ENCODE measurements around the gene RNPC3. TPM values are rescaled to one million over a fixed set of nuclear protein-coding genes. Genes with fewer than 3 reads are reported as not detected.
"Not testable (repeated sequence)": the region's sequence is repeated elsewhere in the genome, so short reads cannot be mapped to it uniquely, and the experiment has no call there.

Gene RNPC3
- total RNA-seq, 1 experiment from 2014 or later = 5.6 TPM

DNA sequence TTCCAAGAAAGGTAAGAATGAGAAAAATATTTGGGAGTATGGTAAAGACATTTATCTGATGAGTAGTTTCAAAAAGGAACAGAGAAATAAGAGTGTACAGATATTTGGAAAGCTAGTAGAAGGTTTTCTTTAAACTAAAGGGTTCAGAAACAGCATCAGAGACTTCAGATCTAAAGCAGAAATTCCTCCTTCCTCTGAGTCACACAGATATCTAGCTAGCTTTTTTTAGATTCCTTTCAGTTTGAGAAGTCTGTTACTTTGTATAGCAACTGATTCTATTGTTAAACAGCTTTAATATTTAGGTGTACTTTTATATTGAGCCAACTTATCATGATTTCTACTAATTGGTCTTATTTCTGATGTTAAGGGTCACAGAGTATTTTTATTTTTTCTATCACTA is 50.6 kb downstream of the RNPC3 start:
- Histone ChIP-seq H3K4me3 (ENCODE audit: low read length) (no peak overlapping the region), H3F3A (ENCODE audit: low read length, unreplicated experiment) (no peaks in the 10 kb centered on the region), H3K9me3 (ENCODE audit: low read length) (no peaks in the 10 kb centered on the region), H3K9me2 (replicated peaks; ENCODE audit: low read length) (no peaks in the 10 kb centered on the region), H3K4me2 (ENCODE audit: low read length) (no peak overlapping the region), H3K9ac (ENCODE audit: low read length) (no peak overlapping the region), H2AFZ (ENCODE audit: low read length) (no peak overlapping the region), H3K27ac (ENCODE audit: low read length) (no peak overlapping the region), H4K20me1 (ENCODE audit: low read length) (no peaks in the 10 kb centered on the region), H3K4me1 (ENCODE audit: insufficient read depth, low read length) (no peaks in the 10 kb centered on the region), H3K27me3 (ENCODE audit: low read length) (peaks cover 35% of the 10 kb centered on the region), H3K36me3 (ENCODE audit: low read depth, low read length) (no peaks in the 10 kb centered on the region), H3K79me2 (ENCODE audit: low read length) (no peaks in the 10 kb centered on the region)
- ChIA-PET POLR2A (ENCODE audit: unreplicated experiment) (no interaction called here), CTCF (no interaction called here)
- intact Hi-C loops (cut with micrococcal nuclease) = no loop called here
- no TSS peak for BruUV-seq (replicated peaks)
- TF ChIP-seq, protein P1, sequence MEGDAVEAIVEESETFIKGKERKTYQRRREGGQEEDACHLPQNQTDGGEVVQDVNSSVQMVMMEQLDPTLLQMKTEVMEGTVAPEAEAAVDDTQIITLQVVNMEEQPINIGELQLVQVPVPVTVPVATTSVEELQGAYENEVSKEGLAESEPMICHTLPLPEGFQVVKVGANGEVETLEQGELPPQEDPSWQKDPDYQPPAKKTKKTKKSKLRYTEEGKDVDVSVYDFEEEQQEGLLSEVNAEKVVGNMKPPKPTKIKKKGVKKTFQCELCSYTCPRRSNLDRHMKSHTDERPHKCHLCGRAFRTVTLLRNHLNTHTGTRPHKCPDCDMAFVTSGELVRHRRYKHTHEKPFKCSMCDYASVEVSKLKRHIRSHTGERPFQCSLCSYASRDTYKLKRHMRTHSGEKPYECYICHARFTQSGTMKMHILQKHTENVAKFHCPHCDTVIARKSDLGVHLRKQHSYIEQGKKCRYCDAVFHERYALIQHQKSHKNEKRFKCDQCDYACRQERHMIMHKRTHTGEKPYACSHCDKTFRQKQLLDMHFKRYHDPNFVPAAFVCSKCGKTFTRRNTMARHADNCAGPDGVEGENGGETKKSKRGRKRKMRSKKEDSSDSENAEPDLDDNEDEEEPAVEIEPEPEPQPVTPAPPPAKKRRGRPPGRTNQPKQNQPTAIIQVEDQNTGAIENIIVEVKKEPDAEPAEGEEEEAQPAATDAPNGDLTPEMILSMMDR (conservative IDR thresholded peaks at IDR 0.05; ENCODE audit: low read depth, low read length) = no peak
- TF ChIP-seq EZH2phosphoT487 (IDR thresholded peaks at IDR 0.05; ENCODE audit: borderline replicate concordance, low read length) = no peak
- TF ChIP-seq EZH2 (IDR thresholded peaks at IDR 0.05; ENCODE audit: low read length, unreplicated experiment) = no peak
- DNase-seq = no peak
- ATAC-seq = no peak

DNA sequence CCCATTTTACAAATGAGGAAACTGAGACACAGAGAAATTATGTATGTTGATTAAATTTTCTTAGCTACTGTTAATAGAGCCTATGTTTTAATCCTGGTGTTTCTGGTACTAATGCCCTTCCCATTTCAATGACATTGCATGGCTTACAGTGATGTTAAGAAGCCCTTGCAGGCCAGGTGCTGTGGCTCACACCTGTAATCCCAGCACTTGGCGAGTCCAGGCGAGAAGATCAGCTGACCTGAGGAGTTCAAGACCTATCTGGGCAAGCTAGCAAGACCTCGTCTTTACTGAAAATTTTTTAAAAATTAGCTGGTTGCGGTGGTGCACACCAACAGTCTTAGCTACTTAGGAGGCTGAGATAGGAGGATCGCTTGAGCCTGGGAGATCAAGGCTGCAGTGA is 51.3 kb downstream of the RNPC3 start:
- POLR2A ChIA-PET (ENCODE audit: unreplicated experiment); H3K4me1 ChIP-seq (ENCODE audit: insufficient read depth, low read length); H3K9ac ChIP-seq (ENCODE audit: low read length); H3F3A ChIP-seq (ENCODE audit: low read length, unreplicated experiment); H3K36me3 ChIP-seq (ENCODE audit: low read depth, low read length); H3K9me2 ChIP-seq (replicated peaks; ENCODE audit: low read length); DNase-seq; CTCF ChIA-PET; BruUV-seq (replicated peaks); H3K27ac ChIP-seq (ENCODE audit: low read length); H3K4me3 ChIP-seq (ENCODE audit: low read length); H4K20me1 ChIP-seq (ENCODE audit: low read length); intact Hi-C loops (cut with micrococcal nuclease); H3K9me3 ChIP-seq (ENCODE audit: low read length); H2AFZ ChIP-seq (ENCODE audit: low read length); ATAC-seq; H3K79me2 ChIP-seq (ENCODE audit: low read length); H3K4me2 ChIP-seq (ENCODE audit: low read length): not testable (repeated sequence)
- peaks cover 42% of the 10 kb centered on the region for H3K27me3 ChIP-seq (ENCODE audit: low read length)

DNA sequence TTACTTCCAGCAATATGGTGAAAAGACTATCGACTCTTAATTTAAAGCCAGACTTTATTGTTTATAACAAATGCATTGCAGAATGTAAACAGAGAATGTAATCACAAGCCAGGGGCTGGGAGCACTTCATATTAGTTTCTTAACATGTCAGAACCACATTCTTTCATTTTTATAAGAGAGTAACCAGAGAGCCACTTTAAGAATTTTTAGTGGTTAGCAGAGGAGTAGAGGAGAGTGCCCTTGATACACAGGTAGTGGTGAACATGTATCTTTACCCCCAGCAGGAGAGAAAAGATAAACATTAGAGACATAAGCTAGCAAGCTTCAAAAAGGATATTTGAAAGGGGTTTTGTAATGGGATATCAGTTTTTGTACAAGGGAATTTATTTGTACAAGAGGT is 57.0 kb downstream of the RNPC3 start:
- ATAC-seq (no peak), DNase-seq (no peak)
- Histone ChIP-seq H3K36me3 (ENCODE audit: low read depth, low read length) (no peaks in the 10 kb centered on the region), H3F3A (ENCODE audit: low read length, unreplicated experiment) (no peaks in the 10 kb centered on the region), H3K9me3 (ENCODE audit: low read length) (no peaks in the 10 kb centered on the region), H4K20me1 (ENCODE audit: low read length) (no peaks in the 10 kb centered on the region), H3K9me2 (replicated peaks; ENCODE audit: low read length) (no peaks in the 10 kb centered on the region), H3K9ac (ENCODE audit: low read length) (no peak overlapping the region), H3K27ac (ENCODE audit: low read length) (no peak overlapping the region), H3K4me1 (ENCODE audit: insufficient read depth, low read length) (no peaks in the 10 kb centered on the region), H2AFZ (ENCODE audit: low read length) (no peak overlapping the region), H3K4me3 (ENCODE audit: low read length) (no peak overlapping the region), H3K4me2 (ENCODE audit: low read length) (no peak overlapping the region), H3K27me3 (ENCODE audit: low read length) (peaks cover 89% of the 10 kb centered on the region), H3K79me2 (ENCODE audit: low read length) (no peaks in the 10 kb centered on the region)
- ChIA-PET CTCF (no interaction called here), POLR2A (ENCODE audit: unreplicated experiment) (no interaction called here)
- TF ChIP-seq EZH2 (IDR thresholded peaks at IDR 0.05; ENCODE audit: low read length, unreplicated experiment) = no peak
- TF ChIP-seq, protein P1 (conservative IDR thresholded peaks at IDR 0.05; ENCODE audit: low read depth, low read length) = no peak
- no peak for TF ChIP-seq EZH2phosphoT487 (IDR thresholded peaks at IDR 0.05; ENCODE audit: borderline replicate concordance, low read length)
- no TSS peak for BruUV-seq (replicated peaks)
- intact Hi-C loops (cut with micrococcal nuclease) = no loop called here

Measured in PC-3 (cell line).